ENCODE measurements around the gene RASA3. TPM values are rescaled to one million over a fixed set of nuclear protein-coding genes. Genes with fewer than 3 reads are reported as not detected.

RASA3 gene
- total RNA-seq, 4 donors from 2014 or later = 4.4 to 15.6 (median 8.5) TPM

- H3K27me3 ChIP-seq = no peaks in the 10 kb centered on the region
- no peak for DNase-seq
- intact Hi-C loops (cut with DNase I; ENCODE audit: low total_unique reads) = no loop called here
- H3K9me3 ChIP-seq = peaks cover 12 to 14% of the 10 kb centered on the region in 2 donors
- peaks cover 0 to 4% (median 0%) of the 10 kb centered on the region in 4 donors for H3K4me1 ChIP-seq
- H3K36me3 ChIP-seq = peaks cover 0 to 2% (median 0%) of the 10 kb centered on the region in 4 donors
- no peak overlapping the region for H3K4me3 ChIP-seq
- no peak for TF ChIP-seq POLR2A (IDR thresholded peaks at IDR 0.05)
- no peak for TF ChIP-seq EP300 (IDR thresholded peaks at IDR 0.05; ENCODE audit: low read depth)
- no peak for TF ChIP-seq CTCF (IDR thresholded peaks at IDR 0.05)
- TF ChIP-seq POLR2AphosphoS5 (IDR thresholded peaks at IDR 0.05) = no peak
- in situ Hi-C loops (cut with MboI; ENCODE audit: low pct_ligation_motif_present in 1 of 4, low pct_unique_long_range_greater_than_20kb in 1 of 4, low sequenced_read_pairs in 3 of 4) = no loop called here
- 91 to 95% methylated on average over 3 to 7 of the region's 7 CpGs for WGBS, 2 donors (ENCODE audit: low coverage in 1 of 2)
- no peak overlapping the region for H3K27ac ChIP-seq
Observed at GRCh38 chr13:114088863-114089262, 43.6 kb downstream of the RASA3 start.

- Histone ChIP-seq H3K27ac (no peak overlapping the region), H3K27me3 (no peaks in the 10 kb centered on the region), H3K4me1 (peaks cover 0 to 4% (median 0%) of the 10 kb centered on the region in 4 donors), H3K9me3 (peaks cover 10 to 14% of the 10 kb centered on the region in 2 donors), H3K36me3 (peaks cover 0 to 2% (median 0%) of the 10 kb centered on the region in 4 donors), H3K4me3 (no peak overlapping the region)
- no peak for TF ChIP-seq POLR2AphosphoS5 (IDR thresholded peaks at IDR 0.05)
- no peak for TF ChIP-seq POLR2A (IDR thresholded peaks at IDR 0.05)
- TF ChIP-seq EP300 (IDR thresholded peaks at IDR 0.05; ENCODE audit: low read depth) = no peak
- TF ChIP-seq CTCF (IDR thresholded peaks at IDR 0.05) = no peak
- 79 to 90% methylated on average over 6 of the region's 6 CpGs for WGBS, 2 donors (ENCODE audit: low coverage in 1 of 2)
- in situ Hi-C loops (cut with MboI; ENCODE audit: low pct_ligation_motif_present in 1 of 4, low pct_unique_long_range_greater_than_20kb in 1 of 4, low sequenced_read_pairs in 3 of 4) (no loop called here), intact Hi-C loops (cut with DNase I; ENCODE audit: low total_unique reads) (no loop called here)
- DNase-seq = no peak
Observed at GRCh38 chr13:114088234-114088633, 44.2 kb downstream of the RASA3 start.

- no peak for TF ChIP-seq EP300 (IDR thresholded peaks at IDR 0.05; ENCODE audit: low read depth)
- TF ChIP-seq POLR2AphosphoS5 (IDR thresholded peaks at IDR 0.05) = no peak
- no peak for TF ChIP-seq CTCF (IDR thresholded peaks at IDR 0.05)
- no peak for TF ChIP-seq POLR2A (IDR thresholded peaks at IDR 0.05)
- H3K9me3 ChIP-seq = peaks cover 7 to 14% of the 10 kb centered on the region in 2 donors
- no peak overlapping the region for H3K27ac ChIP-seq
- in situ Hi-C loops (cut with MboI; ENCODE audit: low pct_ligation_motif_present in 1 of 4, low pct_unique_long_range_greater_than_20kb in 1 of 4, low sequenced_read_pairs in 3 of 4) = no loop called here
- no peaks in the 10 kb centered on the region for H3K36me3 ChIP-seq
- DNase-seq = no peak
- peaks cover 0 to 4% (median 0%) of the 10 kb centered on the region in 4 donors for H3K4me1 ChIP-seq
- WGBS, 2 donors (ENCODE audit: low coverage in 1 of 2) = 94 to 100% methylated on average over 5 to 17 of the region's 18 CpGs
- H3K27me3 ChIP-seq = no peaks in the 10 kb centered on the region
- intact Hi-C loops (cut with DNase I; ENCODE audit: low total_unique reads) = no loop called here
- no peak overlapping the region for H3K4me3 ChIP-seq
Observed at GRCh38 chr13:114087430-114087829, 45.0 kb downstream of the RASA3 start.

GRCh38 chr13:114082849-114083645 lies 49.4 kb downstream of the RASA3 start:
- intact Hi-C loops (cut with DNase I; ENCODE audit: low total_unique reads) = no loop called here
- TF ChIP-seq CTCF (IDR thresholded peaks at IDR 0.05) (no peak), POLR2A (IDR thresholded peaks at IDR 0.05) (no peak), POLR2AphosphoS5 (IDR thresholded peaks at IDR 0.05) (no peak), EP300 (IDR thresholded peaks at IDR 0.05; ENCODE audit: low read depth) (no peak)
- peaks cover 7 to 16% (median 13%) of the 10 kb centered on the region in 4 donors for H3K4me1 ChIP-seq
- no peaks in the 10 kb centered on the region for H3K27me3 ChIP-seq
- in situ Hi-C loops (cut with MboI; ENCODE audit: low pct_ligation_motif_present in 1 of 4, low pct_unique_long_range_greater_than_20kb in 1 of 4, low sequenced_read_pairs in 3 of 4) = no loop called here
- H3K4me3 ChIP-seq = no peak overlapping the region
- no peak overlapping the region for H3K27ac ChIP-seq
- WGBS, 2 donors (ENCODE audit: low coverage in 1 of 2) = 88 to 95% methylated on average over 17 to 23 of the region's 23 CpGs
- no peaks in the 10 kb centered on the region for H3K9me3 ChIP-seq
- DNase-seq = no peak
- H3K36me3 ChIP-seq = no peaks in the 10 kb centered on the region

All from transverse colon (tissue), 4 donors.